ENCODE measurements around the gene PDGFC. TPM values are rescaled to one million over a fixed set of nuclear protein-coding genes. Genes with fewer than 3 reads are reported as not detected.
A peak's percentile ranks its signal among the peaks of the same experiment; 100 is the strongest.

PDGFC gene
- total and polyA plus RNA-seq, 2 of the 8 experiments (the other 6 are each of a cell fraction or from before 2014, with no cell fraction given): 0.65 to 2.7 TPM

DNA sequence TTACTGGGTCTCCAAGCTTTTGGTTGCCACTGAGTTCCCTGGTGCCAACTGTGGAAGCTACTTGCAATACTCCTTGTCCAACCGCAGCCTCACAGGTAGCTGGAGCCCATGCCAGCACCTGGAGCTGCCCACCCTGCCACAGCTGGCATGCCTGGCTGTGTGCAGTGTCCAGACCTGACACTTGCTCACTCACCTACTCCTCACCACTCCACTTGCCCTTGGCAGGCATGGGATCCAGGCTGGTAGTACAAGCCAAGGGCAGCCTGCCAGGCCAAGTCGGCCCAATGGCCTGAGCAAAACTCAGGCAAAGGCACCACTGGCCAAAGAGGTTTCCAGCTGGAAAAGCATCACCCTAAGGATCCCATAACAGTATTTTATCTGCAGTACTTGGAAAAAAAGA lies 246.3 kb downstream of the PDGFC start:
- ChIA-PET POLR2A (ENCODE audit: partially characterized antibody) (no interaction called here), CTCF (ENCODE audit: partially characterized antibody) (interaction anchor here (0.9 kb wide), 1 partner anchor 48 kb away, joined by 3 read pairs; no protein-coding TSS in a partner anchor)
- Histone ChIP-seq H3K79me1 (ENCODE audit: low read depth, low read length) (no peaks in the 10 kb centered on the region), H3K23me2 (ENCODE audit: low read depth, low read length) (no peaks in the 10 kb centered on the region), H2BK15ac (ENCODE audit: low read length) (no peak overlapping the region), H3K23ac (ENCODE audit: insufficient read length) (no peak overlapping the region), H4K8ac (ENCODE audit: extremely low read depth, insufficient read depth, low read length) (peak overlapping the region; percentile 74; the same call in 1 of the 2 replicates), H3K14ac (ENCODE audit: insufficient read length) (no peak overlapping the region), H3K56ac (replicated peaks; ENCODE audit: insufficient read length, low read depth, low read length) (no peak overlapping the region), H2BK120ac (replicated peaks; ENCODE audit: low read depth, low read length) (no peak overlapping the region), H3K9ac (replicated peaks in 1 of 4; ENCODE audit: extremely low read depth in 1 of 4, low read depth in 3 of 4, low read length in 3 of 4) (no peak overlapping the region), H4K20me1 (replicated peaks in 1 of 2; ENCODE audit: control insufficient read depth in 1 of 2, insufficient read depth in 2 of 2, low read length in 2 of 2) (no peaks in the 10 kb centered on the region), H3K18ac (ENCODE audit: extremely low read depth, low read length) (no peak overlapping the region), H4K5ac (ENCODE audit: insufficient read length, low read depth, low read length) (no peak overlapping the region), H3K4me3 (ENCODE audit: extremely low read depth in 1 of 4, insufficient read depth in 2 of 4, low read depth in 3 of 4, low read length in 4 of 4) (no peak overlapping the region), H3K36me3 (ENCODE audit: control insufficient read depth in 2 of 4, insufficient read depth in 4 of 4, low read length in 3 of 4) (no peaks in the 10 kb centered on the region), H3K4me2 (ENCODE audit: insufficient read depth in 1 of 2, low read depth in 2 of 2, low read length in 2 of 2) (no peak overlapping the region), H2AFZ (ENCODE audit: low read length) (no peak overlapping the region), H3K4me1 (replicated peaks in 1 of 4; ENCODE audit: control insufficient read depth in 3 of 4, insufficient read depth in 4 of 4, low read length in 3 of 4) (no peaks in the 10 kb centered on the region), H2AK5ac (ENCODE audit: low read depth, low read length) (no peak overlapping the region), H3K79me2 (ENCODE audit: control insufficient read depth in 1 of 2, insufficient read depth in 2 of 2, low read length in 2 of 2) (no peaks in the 10 kb centered on the region), H3K9me3 (ENCODE audit: insufficient read depth in 2 of 2, low read depth in 1 of 2, low read length in 1 of 2) (peaks cover 12 to 13% of the 10 kb centered on the region in 2 experiments), H3K27ac (ENCODE audit: low read depth, low read length) (no peak overlapping the region), H2BK20ac (ENCODE audit: low read length) (no peak overlapping the region), H2BK5ac (ENCODE audit: low read depth, low read length) (no peak overlapping the region), H3K4ac (replicated peaks; ENCODE audit: insufficient read length, low read depth, low read length) (no peak overlapping the region), H2BK12ac (ENCODE audit: low read depth, low read length) (no peak overlapping the region), H3K27me3 (replicated peaks in 1 of 4; ENCODE audit: control insufficient read depth in 3 of 4, extremely low read depth in 1 of 4, insufficient read depth in 3 of 4, low read length in 3 of 4) (no peaks in the 10 kb centered on the region), H4K91ac (replicated peaks; ENCODE audit: insufficient read length, low read length) (no peak overlapping the region)
- 95% methylated on average over 2 of the region's 2 CpGs; no CpG with 5 or more reads in 1 of the 2 experiments for WGBS, 2 experiments (ENCODE audit: extremely low coverage in 1 of 2, insufficient coverage in 1 of 2, insufficient read length in 1 of 2, insufficient replicate concordance in 2 of 2, low coverage in 1 of 2, low lambda C conversion rate in 2 of 2, missing lambda C conversion rate in 1 of 2)
- FAIRE-seq (no peak), DNase-seq (ENCODE audit: low read depth in 1 of 2, low spot score in 2 of 2) (no peak)
- TF ChIP-seq CBX8 (IDR thresholded peaks at IDR 0.05; ENCODE audit: borderline replicate concordance, low read depth, low read length) (no peak), NRF1 (IDR thresholded peaks at IDR 0.05; ENCODE audit: low read depth, low read length) (no peak), ZNF274 (IDR thresholded peaks at IDR 0.05; ENCODE audit: borderline replicate concordance, extremely low read depth, low read length) (no peak), BACH1 (IDR thresholded peaks at IDR 0.05; ENCODE audit: low read length) (no peak), SP4 (IDR thresholded peaks at IDR 0.05; ENCODE audit: low read length) (no peak), PHF8 (conservative IDR thresholded peaks at IDR 0.05; ENCODE audit: low read depth, low read length) (no peak), TCF12 (IDR thresholded peaks at IDR 0.05; ENCODE audit: low read depth, low read length) (no peak), POLR2A (IDR thresholded peaks at IDR 0.05; ENCODE audit: control extremely low read depth in 1 of 2, low read depth in 2 of 2, low read length in 2 of 2) (no peak), CTBP2 (IDR thresholded peaks at IDR 0.05; ENCODE audit: borderline replicate concordance, insufficient read depth, insufficient read length, low read length) (no peak), HDAC6 (IDR thresholded peaks at IDR 0.05; ENCODE audit: low read depth, low read length) (no peak), TAF7 (optimal IDR thresholded peaks at IDR 0.05; ENCODE audit: borderline replicate concordance, low read depth, low read length) (no peak)
- TF ChIP-seq, protein P1, sequence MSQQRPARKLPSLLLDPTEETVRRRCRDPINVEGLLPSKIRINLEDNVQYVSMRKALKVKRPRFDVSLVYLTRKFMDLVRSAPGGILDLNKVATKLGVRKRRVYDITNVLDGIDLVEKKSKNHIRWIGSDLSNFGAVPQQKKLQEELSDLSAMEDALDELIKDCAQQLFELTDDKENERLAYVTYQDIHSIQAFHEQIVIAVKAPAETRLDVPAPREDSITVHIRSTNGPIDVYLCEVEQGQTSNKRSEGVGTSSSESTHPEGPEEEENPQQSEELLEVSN (IDR thresholded peaks at IDR 0.05): no peak
- TF ChIP-seq, protein P2, sequence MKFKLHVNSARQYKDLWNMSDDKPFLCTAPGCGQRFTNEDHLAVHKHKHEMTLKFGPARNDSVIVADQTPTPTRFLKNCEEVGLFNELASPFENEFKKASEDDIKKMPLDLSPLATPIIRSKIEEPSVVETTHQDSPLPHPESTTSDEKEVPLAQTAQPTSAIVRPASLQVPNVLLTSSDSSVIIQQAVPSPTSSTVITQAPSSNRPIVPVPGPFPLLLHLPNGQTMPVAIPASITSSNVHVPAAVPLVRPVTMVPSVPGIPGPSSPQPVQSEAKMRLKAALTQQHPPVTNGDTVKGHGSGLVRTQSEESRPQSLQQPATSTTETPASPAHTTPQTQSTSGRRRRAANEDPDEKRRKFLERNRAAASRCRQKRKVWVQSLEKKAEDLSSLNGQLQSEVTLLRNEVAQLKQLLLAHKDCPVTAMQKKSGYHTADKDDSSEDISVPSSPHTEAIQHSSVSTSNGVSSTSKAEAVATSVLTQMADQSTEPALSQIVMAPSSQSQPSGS (IDR thresholded peaks at IDR 0.05; ENCODE audit: low read length): no peak
